HEK293 (cell line): Measurements from ENCODE around the gene RSPH1.

Source experiments
- CTCF ChIP-seq: fragments of 450-650 bp; formaldehyde crosslinking; IDR thresholded peaks from 2 replicates; pipeline ENCODE4 v1.5.1; 2016; ENCODE audit warnings: missing biosample characterization, missing genetic modification characterization
- REST ChIP-seq: fragments of 450-650 bp; formaldehyde crosslinking; IDR thresholded peaks from 2 replicates; pipeline ENCODE4 v1.5.1; 2016; ENCODE audit warnings: missing biosample characterization, missing genetic modification characterization
- YY1 ChIP-seq: fragments of 450-650 bp; formaldehyde crosslinking; IDR thresholded peaks from 2 replicates; pipeline ENCODE4 v1.5.1; 2018; ENCODE audit warnings: missing biosample characterization, missing genetic modification characterization
- ZBTB20 ChIP-seq: fragments of 450-650 bp; formaldehyde crosslinking; IDR thresholded peaks from 2 replicates; pipeline ENCODE4 v1.5.1; 2016; ENCODE audit warnings: missing biosample characterization, missing genetic modification characterization
- ZNF157 ChIP-seq: fragments of 450-650 bp; formaldehyde crosslinking; IDR thresholded peaks from 2 replicates; pipeline ENCODE4 v1.5.1; 2016; ENCODE audit warnings: missing biosample characterization, missing genetic modification characterization
- ZNF24 ChIP-seq: fragments of 450-650 bp; formaldehyde crosslinking; IDR thresholded peaks from 2 replicates; pipeline ENCODE4 v1.5.1; 2016; ENCODE audit warnings: missing biosample characterization, missing genetic modification characterization
- ZNF76 ChIP-seq: fragments of 450-650 bp; formaldehyde crosslinking; IDR thresholded peaks from 2 replicates; pipeline ENCODE4; 2016; ENCODE audit warnings: low read depth, missing biosample characterization, missing genetic modification characterization, borderline replicate concordance
- ZNF792 ChIP-seq: fragments of 450-650 bp; formaldehyde crosslinking; IDR thresholded peaks from 2 replicates; pipeline ENCODE4 v1.5.1; 2016; ENCODE audit warnings: missing biosample characterization, missing genetic modification characterization

- no peak for TF ChIP-seq ZBTB20 (tag by site-specific recombination)
- no peak for TF ChIP-seq CTCF (tag by site-specific recombination)
- TF ChIP-seq ZNF792 = no peak
- no peak for TF ChIP-seq ZNF24 (tag by site-specific recombination)
- no peak for TF ChIP-seq ZNF76 (tag by site-specific recombination)
- no peak for TF ChIP-seq YY1 (tag by site-specific recombination)
- TF ChIP-seq REST (tag by site-specific recombination) = no peak
- no peak for TF ChIP-seq ZNF157 (tag by site-specific recombination)
These were observed 38.7 kb upstream of the RSPH1 start for GRCh38 chr21:42534421-42535378.
